SK-N-SH treated with all-trans-retinoic acid at 6 μM for 48 hours (cell line): Measurements from ENCODE around the gene SKIC3.

Source experiments
- BACH2 ChIP-seq: fragments of 250-450 bp; sonication (Bioruptor Pico); IDR thresholded peaks from 2 replicates; pipeline ENCODE4 v1.9.0; 2021; ENCODE audit warnings: mild to moderate bottlenecking, borderline replicate concordance
- OSR1 ChIP-seq: fragments of 250-450 bp; sonication (Bioruptor Pico); IDR thresholded peaks from 2 replicates; pipeline ENCODE4 v1.8.0; 2022; ENCODE audit warnings: moderate library complexity, mild to moderate bottlenecking, inconsistent platforms
- TCF4 ChIP-seq: fragments of 250-450 bp; sonication (Bioruptor Pico); IDR thresholded peaks from 2 replicates; pipeline ENCODE4 v1.8.0; 2021; ENCODE audit warnings: mild to moderate bottlenecking, moderate library complexity, borderline replicate concordance
- TF ChIP-seq, protein P1 (sequence below): fragments of 250-450 bp; sonication (Bioruptor Pico); IDR thresholded peaks from 2 replicates; pipeline ENCODE4 v1.8.0; 2021; ENCODE audit warnings: low read depth, mild to moderate bottlenecking, moderate library complexity, borderline replicate concordance
- TF ChIP-seq, protein P2 (sequence below): fragments of 250-450 bp; sonication (Bioruptor Pico); IDR thresholded peaks from 2 replicates; pipeline ENCODE4 v1.8.0; 2020; ENCODE audit warnings: mild to moderate bottlenecking, moderate library complexity, borderline replicate concordance

DNA sequence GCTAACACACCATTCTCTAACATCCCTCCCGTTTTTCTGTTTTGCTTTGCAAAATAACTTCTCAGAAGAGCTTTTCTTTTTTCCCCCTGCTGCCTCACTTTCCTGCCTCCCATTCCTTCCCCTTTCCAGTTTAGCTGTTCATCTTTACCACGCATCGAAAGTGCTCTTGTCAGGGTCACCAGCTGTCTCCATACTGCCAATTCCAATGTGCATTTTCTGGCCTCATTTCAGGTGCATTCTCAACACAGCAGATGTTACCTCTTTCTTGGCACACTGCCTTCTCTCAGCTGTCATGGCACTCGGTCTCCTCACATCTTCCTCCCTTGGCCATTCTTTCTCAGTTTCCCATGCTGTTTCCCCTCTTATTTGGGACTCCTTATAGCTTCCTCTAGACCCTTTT, 9.7 kb upstream of the SKIC3 start:
- TF ChIP-seq BACH2 (CRISPR knock-in tag) = no peak
- TF ChIP-seq, protein P1, sequence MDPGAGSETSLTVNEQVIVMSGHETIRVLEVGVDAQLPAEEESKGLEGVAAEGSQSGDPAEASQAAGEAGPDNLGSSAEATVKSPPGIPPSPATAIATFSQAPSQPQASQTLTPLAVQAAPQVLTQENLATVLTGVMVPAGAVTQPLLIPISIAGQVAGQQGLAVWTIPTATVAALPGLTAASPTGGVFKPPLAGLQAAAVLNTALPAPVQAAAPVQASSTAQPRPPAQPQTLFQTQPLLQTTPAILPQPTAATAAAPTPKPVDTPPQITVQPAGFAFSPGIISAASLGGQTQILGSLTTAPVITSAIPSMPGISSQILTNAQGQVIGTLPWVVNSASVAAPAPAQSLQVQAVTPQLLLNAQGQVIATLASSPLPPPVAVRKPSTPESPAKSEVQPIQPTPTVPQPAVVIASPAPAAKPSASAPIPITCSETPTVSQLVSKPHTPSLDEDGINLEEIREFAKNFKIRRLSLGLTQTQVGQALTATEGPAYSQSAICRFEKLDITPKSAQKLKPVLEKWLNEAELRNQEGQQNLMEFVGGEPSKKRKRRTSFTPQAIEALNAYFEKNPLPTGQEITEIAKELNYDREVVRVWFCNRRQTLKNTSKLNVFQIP (CRISPR knock-in tag) = no peak
- no peak for TF ChIP-seq TCF4
- TF ChIP-seq, protein P2, sequence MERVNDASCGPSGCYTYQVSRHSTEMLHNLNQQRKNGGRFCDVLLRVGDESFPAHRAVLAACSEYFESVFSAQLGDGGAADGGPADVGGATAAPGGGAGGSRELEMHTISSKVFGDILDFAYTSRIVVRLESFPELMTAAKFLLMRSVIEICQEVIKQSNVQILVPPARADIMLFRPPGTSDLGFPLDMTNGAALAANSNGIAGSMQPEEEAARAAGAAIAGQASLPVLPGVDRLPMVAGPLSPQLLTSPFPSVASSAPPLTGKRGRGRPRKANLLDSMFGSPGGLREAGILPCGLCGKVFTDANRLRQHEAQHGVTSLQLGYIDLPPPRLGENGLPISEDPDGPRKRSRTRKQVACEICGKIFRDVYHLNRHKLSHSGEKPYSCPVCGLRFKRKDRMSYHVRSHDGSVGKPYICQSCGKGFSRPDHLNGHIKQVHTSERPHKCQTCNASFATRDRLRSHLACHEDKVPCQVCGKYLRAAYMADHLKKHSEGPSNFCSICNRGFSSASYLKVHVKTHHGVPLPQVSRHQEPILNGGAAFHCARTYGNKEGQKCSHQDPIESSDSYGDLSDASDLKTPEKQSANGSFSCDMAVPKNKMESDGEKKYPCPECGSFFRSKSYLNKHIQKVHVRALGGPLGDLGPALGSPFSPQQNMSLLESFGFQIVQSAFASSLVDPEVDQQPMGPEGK (CRISPR knock-in tag) = no peak
- no peak for TF ChIP-seq OSR1 (CRISPR knock-in tag)
